Measurements from ENCODE around the gene LCE3E. TPM values are rescaled to one million over a fixed set of nuclear protein-coding genes. Genes with fewer than 3 reads are reported as not detected.

Gene LCE3E
- total RNA-seq = not detected in 2 replicates

GRCh38 chr1:152566681-152567080, at the start of gene LCE3E:
TSS of gene LCE3E (minus strand) at chr1:152566780. CDS start at chr1:152566208, 572 bp downstream.

GRCh38 chr1:152613511-152613910, 46.9 kb upstream of the LCE3E start, which contains the start of gene LCE3B:
TSS of gene LCE3B (plus strand) at chr1:152613811. CDS start at chr1:152613811, 0 bp downstream.

GRCh38 chr1:152599934-152600333, 33.4 kb upstream of the LCE3E start, which contains the start of gene LCE3C:
TSS of gene LCE3C (plus strand) at chr1:152600234. CDS start at chr1:152600732, 498 bp downstream.

GRCh38 chr1:152580433-152580832, 13.9 kb upstream of the LCE3E start, which contains the start of gene LCE3D:
TSS of gene LCE3D (minus strand) at chr1:152580516. CDS start at chr1:152579936, 580 bp downstream.

Other genes starting within 250 kb of the LCE3E start
- gene FLG, start 241.5 kb downstream of the LCE3E start, total RNA-seq = not detected in 2 replicates
- gene FLG2, start 206.8 kb downstream of the LCE3E start, total RNA-seq = not detected in 2 replicates
- not detected in 2 replicates for gene CRNN, start 152.5 kb downstream of the LCE3E start, total RNA-seq
- not detected in 2 replicates for gene LCE5A, start 56.0 kb downstream of the LCE3E start, total RNA-seq
- gene CRCT1, start 52.3 kb downstream of the LCE3E start, total RNA-seq = not detected in 2 replicates
- gene LCE3D, start 13.7 kb upstream of the LCE3E start, total RNA-seq = not detected in 2 replicates
- not detected in 2 replicates for gene LCE3C, start 33.5 kb upstream of the LCE3E start, total RNA-seq
- gene LCE3B, start 47.0 kb upstream of the LCE3E start, total RNA-seq = not detected in 2 replicates
- not detected in 2 replicates for gene LCE3A, start 56.3 kb upstream of the LCE3E start, total RNA-seq
- gene LCE2D, start 96.6 kb upstream of the LCE3E start, total RNA-seq = not detected in 2 replicates
- not detected in 2 replicates for gene LCE2C, start 108.5 kb upstream of the LCE3E start, total RNA-seq
- not detected in 2 replicates for gene LCE2B, start 119.3 kb upstream of the LCE3E start, total RNA-seq
- gene LCE2A, start 131.6 kb upstream of the LCE3E start, total RNA-seq = not detected in 2 replicates
- gene LCE4A, start 141.4 kb upstream of the LCE3E start, total RNA-seq = not detected in 2 replicates
- gene KPRP, start 191.2 kb upstream of the LCE3E start, total RNA-seq = not detected in 2 replicates
- not detected in 2 replicates for gene LCE1F, start 208.4 kb upstream of the LCE3E start, total RNA-seq
- gene LCE1E, start 219.5 kb upstream of the LCE3E start, total RNA-seq = not detected in 2 replicates
- not detected in 2 replicates for gene LCE1D, start 229.9 kb upstream of the LCE3E start, total RNA-seq
- gene LCE1C, start 239.9 kb upstream of the LCE3E start, total RNA-seq = not detected in 2 replicates
- not detected in 2 replicates for gene LCE1B, start 245.2 kb upstream of the LCE3E start, total RNA-seq

Measured in bronchus fibroblast of lung (primary cell).